GM19372 (cell line): ENCODE measurements around the gene GARRE1.

Experiments used
- ATAC-seq: cut with Tn5 transposase; IDR thresholded peaks from one replicate; pipeline ENCODE4 v1.9.1; 2021; ENCODE audit warnings: mild to moderate bottlenecking, low read depth, moderate library complexity; ENCODE audit not compliant: unreplicated experiment

The GARRE1 gene

DNA sequence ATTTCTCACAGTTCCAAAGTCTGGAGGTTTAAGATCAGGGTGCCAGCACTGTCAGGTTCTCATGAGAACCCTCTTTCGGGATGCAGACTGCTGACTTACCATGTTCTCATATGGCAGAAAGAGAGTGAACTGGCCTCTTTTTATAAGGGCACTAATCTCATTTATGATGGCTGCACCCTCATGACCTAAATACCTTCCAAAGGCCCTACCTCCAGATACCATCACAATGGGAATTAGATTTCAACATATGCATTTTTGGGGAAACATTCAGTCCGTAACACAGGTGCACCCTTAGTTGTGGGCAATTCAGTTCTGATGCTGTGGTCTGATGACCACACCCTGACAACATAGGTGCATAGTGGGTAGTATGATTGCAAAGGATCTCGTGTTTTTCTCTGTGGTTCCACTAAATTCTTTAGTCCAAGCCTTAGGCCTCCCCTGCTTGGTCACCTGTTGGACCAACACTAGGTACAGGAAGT, 33.3 kb downstream of the GARRE1 start:
- no peak for ATAC-seq

DNA sequence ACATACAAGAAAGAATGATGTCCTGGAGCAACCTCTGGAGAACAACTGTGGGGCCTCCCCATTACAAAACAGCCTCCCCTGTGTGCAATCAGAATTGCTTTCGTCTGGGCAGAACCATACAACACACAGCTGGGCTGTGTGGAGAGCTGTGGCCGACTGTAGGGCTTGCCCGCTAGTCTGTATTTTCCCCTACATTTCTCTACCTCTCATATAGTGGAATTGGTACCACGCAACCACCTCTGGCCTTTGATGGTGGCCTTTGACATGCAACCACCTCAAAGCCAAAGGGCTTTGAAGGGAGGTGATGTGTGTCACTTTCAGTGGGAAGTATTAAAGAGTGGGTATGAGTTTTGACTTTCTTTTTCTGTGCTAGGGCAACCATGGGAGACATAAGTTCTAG, 34.0 kb downstream of the GARRE1 start:
- no peak for ATAC-seq

DNA sequence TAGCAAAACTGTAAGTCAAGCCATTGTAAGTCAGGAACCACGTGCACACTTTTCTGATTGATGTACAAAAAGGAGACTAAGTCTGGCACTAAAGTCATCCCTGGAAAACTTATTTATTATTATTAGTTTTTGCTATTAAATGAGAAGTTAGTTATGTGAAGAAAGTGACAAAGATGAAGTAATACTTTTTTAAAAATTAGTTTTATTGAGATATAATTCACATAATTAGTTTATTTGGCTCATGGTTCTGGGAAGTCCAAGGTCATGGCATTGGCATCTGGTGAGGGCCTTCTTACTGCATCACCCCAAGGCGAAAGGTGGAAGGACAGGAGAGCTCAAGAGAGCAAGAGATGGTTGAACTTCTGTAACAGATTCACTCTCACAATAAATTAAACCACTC, 36.9 kb downstream of the GARRE1 start:
- no peak for ATAC-seq

DNA sequence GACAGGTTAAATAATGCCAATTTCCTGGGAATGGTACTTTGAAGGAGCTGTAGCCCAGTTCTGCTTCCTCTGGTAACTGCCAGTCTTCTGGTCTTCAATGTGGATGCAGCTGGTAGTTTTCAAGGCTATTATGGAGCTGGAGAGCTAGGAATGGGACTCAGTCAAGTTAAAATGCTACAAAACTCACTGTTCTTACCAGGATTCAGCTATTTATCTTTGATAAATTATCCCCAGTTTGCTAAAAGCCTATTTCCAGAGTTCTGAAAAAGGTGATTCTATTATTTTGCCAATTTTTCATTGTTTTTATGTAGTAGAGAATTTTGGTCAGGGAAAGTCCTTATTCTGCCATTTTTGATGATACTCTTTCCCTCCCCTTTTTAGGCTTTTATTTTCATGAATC, 40.7 kb downstream of the GARRE1 start:
- no peak for ATAC-seq

DNA sequence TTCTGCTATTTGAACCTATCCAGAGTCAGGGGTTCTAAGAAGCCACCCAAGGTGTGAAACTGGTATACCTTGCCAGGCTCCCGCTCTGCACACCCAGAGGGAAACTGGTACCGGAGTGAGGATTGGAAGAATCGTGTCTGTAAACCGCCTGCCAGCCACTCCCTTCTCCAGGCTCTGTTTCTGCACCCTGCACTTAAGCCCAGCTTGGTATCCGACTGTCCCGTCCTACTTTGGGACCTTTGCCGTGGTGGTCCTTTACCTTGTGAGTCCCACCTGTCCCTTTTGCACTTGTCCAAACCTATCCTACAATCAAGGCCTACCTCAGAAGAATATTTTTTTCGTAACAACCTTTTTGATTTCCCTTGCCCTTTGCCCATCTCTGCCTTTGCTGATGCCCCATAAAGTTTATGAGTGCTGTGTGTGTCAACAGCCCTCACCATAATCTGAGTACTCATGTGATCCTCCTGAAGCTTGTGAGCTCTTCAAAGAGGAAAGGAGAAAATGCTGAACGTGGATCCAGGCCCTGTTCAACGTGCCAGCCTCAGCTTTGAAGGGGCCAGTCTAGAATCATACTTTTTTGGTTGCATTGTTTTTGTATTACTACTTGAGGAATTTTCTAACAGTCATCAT, 44.7 kb downstream of the GARRE1 start:
- ATAC-seq, result no peak

DNA sequence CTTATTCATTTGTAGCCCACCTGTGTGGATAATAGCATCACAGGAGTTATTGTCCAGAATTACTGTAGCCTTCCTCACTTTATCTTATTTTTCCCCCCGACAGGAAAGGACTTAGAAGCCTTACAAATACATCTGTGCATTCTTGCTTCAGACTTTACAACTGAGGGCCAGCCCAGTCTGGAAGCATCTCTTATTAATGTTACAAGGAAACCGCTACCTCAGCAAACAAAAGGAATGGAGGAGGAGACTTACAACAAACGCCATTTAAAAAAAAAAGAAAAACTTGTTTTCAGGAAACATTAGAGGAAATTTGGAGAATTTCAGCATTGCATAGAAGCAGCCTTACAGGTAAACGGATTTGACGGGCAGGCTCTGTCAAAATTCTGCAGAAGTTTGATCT, 45.2 kb downstream of the GARRE1 start:
- no peak for ATAC-seq

DNA sequence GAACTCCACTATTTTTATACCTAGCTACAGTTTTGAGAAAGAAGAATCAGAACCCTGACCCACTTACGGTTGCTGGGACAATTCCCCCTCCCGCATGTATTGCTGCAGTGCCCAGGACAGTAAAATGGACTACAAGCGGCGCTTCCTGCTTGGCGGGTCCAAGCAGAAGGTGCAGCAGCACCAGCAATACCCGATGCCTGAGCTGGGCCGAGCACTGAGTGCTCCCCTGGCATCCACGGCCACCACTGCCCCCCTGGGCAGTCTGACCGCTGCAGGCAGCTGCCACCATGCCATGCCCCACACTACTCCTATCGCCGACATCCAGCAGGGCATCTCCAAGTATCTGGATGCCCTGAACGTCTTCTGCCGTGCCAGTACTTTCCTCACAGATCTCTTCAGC, 46.0 kb downstream of the GARRE1 start:
- ATAC-seq, result no peak

DNA sequence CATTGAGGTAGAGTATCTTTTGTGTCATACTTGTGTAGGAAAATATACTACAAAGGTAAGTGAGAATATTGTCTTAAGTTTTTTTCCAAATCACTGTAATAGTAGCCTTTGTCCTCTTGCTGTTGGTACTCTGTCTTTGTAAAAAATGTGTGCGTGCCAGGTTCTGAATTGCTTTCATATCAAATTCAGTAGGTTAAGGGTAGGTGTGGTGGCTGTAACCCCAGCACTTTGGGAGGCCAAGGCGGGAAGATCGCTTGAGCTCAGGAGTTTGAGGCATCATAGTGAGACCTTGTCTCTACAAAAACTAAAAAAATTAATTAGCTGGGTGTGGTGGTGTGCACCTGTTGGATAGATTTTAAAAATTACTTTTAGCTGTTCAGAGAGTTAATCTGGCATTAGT, 46.6 kb downstream of the GARRE1 start:
- ATAC-seq, result no peak
